ENCODE measurements around the gene UBE2I. TPM values are rescaled to one million over a fixed set of nuclear protein-coding genes. Genes with fewer than 3 reads are reported as not detected.

Gene UBE2I
- total RNA-seq, 1 experiment from 2014 or later = 290 TPM

GRCh38 chr16:1348441-1348840, 39.0 kb downstream of the UBE2I start:
- Histone ChIP-seq H3K9ac (ENCODE audit: extremely low read depth, insufficient read length, low read length) (no peak overlapping the region), H2BK5ac (ENCODE audit: insufficient read length, low read length) (no peak overlapping the region), H3K79me1 (ENCODE audit: insufficient read depth, low read depth, low read length, poor library complexity, severe bottlenecking) (no peaks in the 10 kb centered on the region), H2BK15ac (ENCODE audit: low read depth, low read length) (no peak overlapping the region), H2BK120ac (ENCODE audit: low read depth, low read length, poor library complexity, severe bottlenecking) (no peak overlapping the region), H3K14ac (ENCODE audit: insufficient read depth, low read length) (no peak overlapping the region), H2AFZ (ENCODE audit: low read length) (no peak overlapping the region), H4K8ac (replicated peaks; ENCODE audit: insufficient read length, low read depth, low read length) (no peak overlapping the region), H3K4ac (ENCODE audit: low read depth, low read length) (no peak overlapping the region), H3K27me3 (ENCODE audit: insufficient read depth, low read length) (no peaks in the 10 kb centered on the region), H2AK5ac (ENCODE audit: insufficient read length, low read length) (no peak overlapping the region), H3K4me1 (ENCODE audit: insufficient read depth, low read length) (no peaks in the 10 kb centered on the region), H3K27ac (ENCODE audit: insufficient read length, low read depth, low read length) (no peak overlapping the region), H4K91ac (ENCODE audit: insufficient read length, low read depth, low read length) (no peak overlapping the region), H3K56ac (ENCODE audit: insufficient read length, low read depth, low read length) (no peak overlapping the region), H3K18ac (ENCODE audit: insufficient read length, low read depth, low read length) (no peak overlapping the region), H2BK12ac (ENCODE audit: insufficient read length, low read depth, low read length) (no peak overlapping the region), H3K9me3 (ENCODE audit: control insufficient read depth, low read depth, low read length) (no peaks in the 10 kb centered on the region), H3T11ph (ENCODE audit: low read length) (no peak overlapping the region), H4K20me1 (ENCODE audit: control insufficient read depth, insufficient read depth, insufficient read length) (no peaks in the 10 kb centered on the region), H3K79me2 (ENCODE audit: insufficient read depth, low read length) (peaks cover 2% of the 10 kb centered on the region; the same call in 1 of the 2 replicates), H4K5ac (ENCODE audit: insufficient read length, low read depth, low read length) (no peak overlapping the region), H3K23me2 (ENCODE audit: insufficient read length, low read depth, low read length, poor library complexity, severe bottlenecking) (peaks cover 3% of the 10 kb centered on the region), H3K23ac (ENCODE audit: insufficient read length, low read depth, low read length) (no peak overlapping the region), H2BK20ac (ENCODE audit: low read depth, low read length, poor library complexity, severe bottlenecking) (no peak overlapping the region), H3K4me2 (ENCODE audit: insufficient read depth, insufficient read length, low read length) (no peak overlapping the region)
- peaks cover 5 to 11% of the 10 kb centered on the region in 2 experiments for H3K4me1 Mint-ChIP-seq
- no peak overlapping the region for H3K4me3 Mint-ChIP-seq
- no peak for DNase-seq
- no peak for TF ChIP-seq CTCF (conservative IDR thresholded peaks at IDR 0.05)
- no peaks in the 10 kb centered on the region; a peak in 1 of 5 replicates for H3K9me3 Mint-ChIP-seq
- peaks cover 1% of the 10 kb centered on the region for H3K27me3 Mint-ChIP-seq (ENCODE audit: low read depth)
- H3K36me3 Mint-ChIP-seq (ENCODE audit: insufficient read depth in 1 of 3, low read depth in 3 of 3) = peaks cover 3 to 18% (median 12%) of the 10 kb centered on the region in 3 experiments; a peak in 5 of 7 replicates
- H3K27ac Mint-ChIP-seq = no peak overlapping the region
- WGBS (ENCODE audit: extremely low coverage, insufficient read length, low lambda C conversion rate) = no CpG with 5 or more reads among the region's 15 CpGs

All from H9 (cell line).